ENCODE measurements around the gene IL1RAPL1. TPM values are rescaled to one million over a fixed set of nuclear protein-coding genes. Genes with fewer than 3 reads are reported as not detected.

Gene IL1RAPL1
- total and polyA plus RNA-seq, 2 donors (not counting 3 experiments of a cell fraction or from before 2014, with no cell fraction given) = 0.79 to 1.3 TPM

- intact Hi-C loops (cut with micrococcal nuclease) (no loop called here), dilution Hi-C loops (cut with MboI; ENCODE audit: extremely low pct_ligation_motif_present, low sequenced_read_pairs) (no loop called here)
- Histone ChIP-seq H3K79me2 (ENCODE audit: control insufficient read depth, insufficient read depth, low read length) (no peaks in the 10 kb centered on the region), H3K27me3 (ENCODE audit: control insufficient read depth in 2 of 2, insufficient read depth in 2 of 2, low read length in 2 of 2) (no peaks in the 10 kb centered on the region), H3K36me3 (ENCODE audit: control insufficient read depth in 2 of 2, extremely low read depth in 1 of 2, insufficient read depth in 2 of 2, low read length in 2 of 2) (no peaks in the 10 kb centered on the region), H3K4me3 (replicated peaks in 1 of 3; ENCODE audit: insufficient read depth in 1 of 3, low read depth in 1 of 3, low read length in 3 of 3) (no peak overlapping the region), H3K4me2 (ENCODE audit: insufficient read depth, low read length) (no peak overlapping the region), H3K9ac (replicated peaks; ENCODE audit: extremely low read depth, insufficient read depth, low read length) (no peak overlapping the region), H3K27ac (ENCODE audit: insufficient read depth, low read depth, low read length) (no peak overlapping the region), H3K9me1 (replicated peaks; ENCODE audit: control insufficient read depth, extremely low read depth, insufficient read depth, low read length) (no peaks in the 10 kb centered on the region), H3K9me3 (replicated peaks; ENCODE audit: control insufficient read depth, insufficient read depth, low read length) (no peaks in the 10 kb centered on the region), H3K4me1 (ENCODE audit: control insufficient read depth, extremely low read depth, insufficient read depth, low read length) (peaks cover 8% of the 10 kb centered on the region), H2AFZ (ENCODE audit: low read depth, low read length) (no peak overlapping the region), H4K20me1 (replicated peaks; ENCODE audit: control insufficient read depth, extremely low read depth, insufficient read depth, low read length) (no peaks in the 10 kb centered on the region)
- FAIRE-seq (no peak), DNase-seq (ENCODE audit: low read depth, low spot score) (no peak)
- TF ChIP-seq MAX (IDR thresholded peaks at IDR 0.05; ENCODE audit: insufficient read depth, insufficient read length) (no peak), POLR2AphosphoS5 (IDR thresholded peaks at IDR 0.05; ENCODE audit: insufficient read depth, low read depth, low read length) (no peak), EZH2 (IDR thresholded peaks at IDR 0.05; ENCODE audit: borderline replicate concordance, low read depth, low read length, severe bottlenecking) (no peak), POLR2A (IDR thresholded peaks at IDR 0.05; ENCODE audit: low read depth, low read length) (no peak), JUN (IDR thresholded peaks at IDR 0.05; ENCODE audit: borderline replicate concordance, insufficient read depth, insufficient read length, low read depth) (no peak), FOS (IDR thresholded peaks at IDR 0.05; ENCODE audit: borderline replicate concordance, insufficient read depth, low read length) (no peak), GATA2 (IDR thresholded peaks at IDR 0.05; ENCODE audit: insufficient read depth, insufficient read length, low read depth, low read length) (no peak)
- CTCF ChIA-PET = no interaction called here
- no TSS peak for BruUV-seq (replicated peaks)
- POLR2A ChIA-PET = no interaction called here
These were observed 51.5 kb downstream of the IL1RAPL1 start for GRCh38 chrX:28638775-28639174.

GRCh38 chrX:28639451-28639850, 52.2 kb downstream of the IL1RAPL1 start:
- no peak overlapping the region for H3K4me3 ChIP-seq (replicated peaks in 1 of 3; ENCODE audit: insufficient read depth in 1 of 3, low read depth in 1 of 3, low read length in 3 of 3)
- H3K9me3 ChIP-seq (replicated peaks; ENCODE audit: control insufficient read depth, insufficient read depth, low read length) = no peaks in the 10 kb centered on the region
- peak; percentile 9 for DNase-seq (ENCODE audit: low read depth, low spot score)
- no peak overlapping the region for H3K9ac ChIP-seq (replicated peaks; ENCODE audit: extremely low read depth, insufficient read depth, low read length)
- H3K36me3 ChIP-seq (ENCODE audit: control insufficient read depth in 2 of 2, extremely low read depth in 1 of 2, insufficient read depth in 2 of 2, low read length in 2 of 2) = no peaks in the 10 kb centered on the region
- no peaks in the 10 kb centered on the region for H3K79me2 ChIP-seq (ENCODE audit: control insufficient read depth, insufficient read depth, low read length)
- ChIA-PET POLR2A (no interaction called here), CTCF (no interaction called here)
- H3K4me2 ChIP-seq (ENCODE audit: insufficient read depth, low read length) = peak overlapping the region; percentile 36
- TF ChIP-seq MAX (IDR thresholded peaks at IDR 0.05; ENCODE audit: insufficient read depth, insufficient read length) (no peak), FOS (IDR thresholded peaks at IDR 0.05; ENCODE audit: borderline replicate concordance, insufficient read depth, low read length) (peak; percentile 9), GATA2 (IDR thresholded peaks at IDR 0.05; ENCODE audit: insufficient read depth, insufficient read length, low read depth, low read length) (no peak), POLR2A (IDR thresholded peaks at IDR 0.05; ENCODE audit: low read depth, low read length) (no peak), POLR2AphosphoS5 (IDR thresholded peaks at IDR 0.05; ENCODE audit: insufficient read depth, low read depth, low read length) (no peak), CTCF (IDR thresholded peaks at IDR 0.05; ENCODE audit: extremely low read depth in 1 of 2, insufficient read depth in 1 of 2, low read depth in 1 of 2, low read length in 2 of 2) (no peak), EZH2 (IDR thresholded peaks at IDR 0.05; ENCODE audit: borderline replicate concordance, low read depth, low read length, severe bottlenecking) (no peak), MYC (IDR thresholded peaks at IDR 0.05; ENCODE audit: low read depth, low read length) (no peak)
- H3K4me1 ChIP-seq (ENCODE audit: control insufficient read depth, extremely low read depth, insufficient read depth, low read length) = peaks cover 8% of the 10 kb centered on the region
- no peak overlapping the region for H2AFZ ChIP-seq (ENCODE audit: low read depth, low read length)
- no peaks in the 10 kb centered on the region for H3K27me3 ChIP-seq (ENCODE audit: control insufficient read depth in 2 of 2, insufficient read depth in 2 of 2, low read length in 2 of 2)
- H3K9me1 ChIP-seq (replicated peaks; ENCODE audit: control insufficient read depth, extremely low read depth, insufficient read depth, low read length) = no peaks in the 10 kb centered on the region
- no peaks in the 10 kb centered on the region for H4K20me1 ChIP-seq (replicated peaks; ENCODE audit: control insufficient read depth, extremely low read depth, insufficient read depth, low read length)
- intact Hi-C loops (cut with micrococcal nuclease) (no loop called here), dilution Hi-C loops (cut with MboI; ENCODE audit: extremely low pct_ligation_motif_present, low sequenced_read_pairs) (no loop called here)
- no TSS peak for BruUV-seq (replicated peaks)
- peak; percentile 61 for FAIRE-seq
- no peak overlapping the region for H3K27ac ChIP-seq (ENCODE audit: insufficient read depth, low read depth, low read length)

All from endothelial cell of umbilical vein (primary cell).